Astrocyte of the spinal cord (primary cell): ENCODE measurements around the gene PCSK6.
"Not testable (repeated sequence)": the region's sequence is repeated elsewhere in the genome, so short reads cannot be mapped to it uniquely, and the experiment has no call there.

ENCODE experiments used
- DNase-seq: peaks from one replicate; pipeline ENCODE4 v3.0.0; 2011; ENCODE audit warnings: low read depth, low spot score
- H3K4me3 ChIP-seq: 2 replicates; pipeline ENCODE4 v1.5.1; 2011; ENCODE audit warnings: low read depth, mild to moderate bottlenecking, low read length, moderate library complexity
- CTCF ChIP-seq: IDR thresholded peaks from 2 replicates; pipeline ENCODE4 v1.5.1; 2012; ENCODE audit warnings: low read depth, mild to moderate bottlenecking, low read length, inconsistent platforms
- in situ Hi-C: cut with HindIII; loops from 2 replicates; pipeline ENCODE4 v1.10.0; 2017; ENCODE audit warnings: low sequenced_read_pairs

The PCSK6 gene

GRCh38 chr15:101406036-101406435 is 83.5 kb downstream of the PCSK6 start:
- no peak overlapping the region for H3K4me3 ChIP-seq
- TF ChIP-seq CTCF, result no peak
- DNase-seq, result no peak
- in situ Hi-C loops, result no loop called here

- in situ Hi-C loops, result no loop called here
- no peak overlapping the region for H3K4me3 ChIP-seq
- no peak for DNase-seq
- TF ChIP-seq CTCF, result no peak
These were observed 85.3 kb downstream of the PCSK6 start for GRCh38 chr15:101404245-101404644.

GRCh38 chr15:101402883-101403282 is 86.6 kb downstream of the PCSK6 start:
- in situ Hi-C loops, DNase-seq: not testable (repeated sequence)

GRCh38 chr15:101401286-101401685 is 88.2 kb downstream of the PCSK6 start:
- DNase-seq, result no peak
- TF ChIP-seq CTCF, result no peak
- no peak overlapping the region for H3K4me3 ChIP-seq
- in situ Hi-C loops, result no loop called here

More at GRCh38 chr15:101402883-101403282, 86.6 kb downstream of the PCSK6 start:
- H3K4me3 ChIP-seq, result not testable (repeated sequence)

GRCh38 chr15:101399431-101399830 is 90.1 kb downstream of the PCSK6 start:
- no peak for DNase-seq
- in situ Hi-C loops, result no loop called here
- no peak for TF ChIP-seq CTCF
- no peak overlapping the region for H3K4me3 ChIP-seq

- TF ChIP-seq CTCF, result no peak
- in situ Hi-C loops, result no loop called here
- DNase-seq, result no peak
These were observed 91.3 kb downstream of the PCSK6 start for GRCh38 chr15:101398247-101398646.

GRCh38 chr15:101397521-101398003 is 91.9 kb downstream of the PCSK6 start:
- H3K4me3 ChIP-seq, result no peak overlapping the region
- in situ Hi-C loops, result no loop called here
- no peak for DNase-seq
- no peak for TF ChIP-seq CTCF

More at GRCh38 chr15:101398247-101398646, 91.3 kb downstream of the PCSK6 start:
- H3K4me3 ChIP-seq, result no peak overlapping the region
